Measurements from ENCODE around the gene KLHDC7A. TPM values are rescaled to one million over a fixed set of nuclear protein-coding genes. Genes with fewer than 3 reads are reported as not detected.

KLHDC7A gene
- total and polyA plus RNA-seq, 2 donors (not counting 3 experiments of a cell fraction or from before 2014, with no cell fraction given) = not detected

GRCh38 chr1:18504609-18505008, 23.9 kb downstream of the KLHDC7A start:
- no peaks in the 10 kb centered on the region for H3K9me1 ChIP-seq (replicated peaks; ENCODE audit: control insufficient read depth, extremely low read depth, insufficient read depth, low read length)
- no peaks in the 10 kb centered on the region for H3K79me2 ChIP-seq (ENCODE audit: control insufficient read depth, insufficient read depth, low read length)
- ChIA-PET POLR2A (no interaction called here), CTCF (no interaction called here)
- DNase-seq (ENCODE audit: low read depth, low spot score) = no peak
- no peaks in the 10 kb centered on the region for H4K20me1 ChIP-seq (replicated peaks; ENCODE audit: control insufficient read depth, extremely low read depth, insufficient read depth, low read length)
- H3K4me2 ChIP-seq (ENCODE audit: insufficient read depth, low read length) = no peak overlapping the region
- no peak overlapping the region for H3K27ac ChIP-seq (ENCODE audit: insufficient read depth, low read depth, low read length)
- no peaks in the 10 kb centered on the region for H3K36me3 ChIP-seq (ENCODE audit: control insufficient read depth in 2 of 2, extremely low read depth in 1 of 2, insufficient read depth in 2 of 2, low read length in 2 of 2)
- no peaks in the 10 kb centered on the region for H3K27me3 ChIP-seq (ENCODE audit: control insufficient read depth in 2 of 2, insufficient read depth in 2 of 2, low read length in 2 of 2)
- FAIRE-seq = no peak
- no peak overlapping the region for H3K9ac ChIP-seq (replicated peaks; ENCODE audit: extremely low read depth, insufficient read depth, low read length)
- intact Hi-C loops (cut with micrococcal nuclease) = no loop called here
- no peak overlapping the region for H2AFZ ChIP-seq (ENCODE audit: low read depth, low read length)
- BruUV-seq (replicated peaks) = no TSS peak
- no peak overlapping the region for H3K4me3 ChIP-seq (replicated peaks in 1 of 3; ENCODE audit: insufficient read depth in 1 of 3, low read depth in 1 of 3, low read length in 3 of 3)
- dilution Hi-C loops (cut with MboI; ENCODE audit: extremely low pct_ligation_motif_present, low sequenced_read_pairs) = no loop called here
- no peaks in the 10 kb centered on the region for H3K4me1 ChIP-seq (ENCODE audit: control insufficient read depth, extremely low read depth, insufficient read depth, low read length)
- no peak for TF ChIP-seq EZH2 (IDR thresholded peaks at IDR 0.05; ENCODE audit: borderline replicate concordance, low read depth, low read length, severe bottlenecking)
- no peaks in the 10 kb centered on the region for H3K9me3 ChIP-seq (replicated peaks; ENCODE audit: control insufficient read depth, insufficient read depth, low read length)

- Histone ChIP-seq H3K36me3 (ENCODE audit: control insufficient read depth in 2 of 2, extremely low read depth in 1 of 2, insufficient read depth in 2 of 2, low read length in 2 of 2) (no peaks in the 10 kb centered on the region), H3K9me1 (replicated peaks; ENCODE audit: control insufficient read depth, extremely low read depth, insufficient read depth, low read length) (no peaks in the 10 kb centered on the region), H3K4me1 (ENCODE audit: control insufficient read depth, extremely low read depth, insufficient read depth, low read length) (no peaks in the 10 kb centered on the region), H4K20me1 (replicated peaks; ENCODE audit: control insufficient read depth, extremely low read depth, insufficient read depth, low read length) (no peaks in the 10 kb centered on the region), H2AFZ (ENCODE audit: low read depth, low read length) (no peak overlapping the region), H3K9me3 (replicated peaks; ENCODE audit: control insufficient read depth, insufficient read depth, low read length) (no peaks in the 10 kb centered on the region), H3K9ac (replicated peaks; ENCODE audit: extremely low read depth, insufficient read depth, low read length) (no peak overlapping the region), H3K4me2 (ENCODE audit: insufficient read depth, low read length) (no peak overlapping the region), H3K79me2 (ENCODE audit: control insufficient read depth, insufficient read depth, low read length) (no peaks in the 10 kb centered on the region), H3K27me3 (ENCODE audit: control insufficient read depth in 2 of 2, insufficient read depth in 2 of 2, low read length in 2 of 2) (no peaks in the 10 kb centered on the region), H3K4me3 (replicated peaks in 1 of 3; ENCODE audit: insufficient read depth in 1 of 3, low read depth in 1 of 3, low read length in 3 of 3) (no peak overlapping the region), H3K27ac (ENCODE audit: insufficient read depth, low read depth, low read length) (no peak overlapping the region)
- no peak for TF ChIP-seq FOS (IDR thresholded peaks at IDR 0.05; ENCODE audit: borderline replicate concordance, insufficient read depth, low read length)
- TF ChIP-seq GATA2 (IDR thresholded peaks at IDR 0.05; ENCODE audit: insufficient read depth, insufficient read length, low read depth, low read length) = no peak
- TF ChIP-seq POLR2A (IDR thresholded peaks at IDR 0.05; ENCODE audit: low read depth, low read length) = no peak
- no peak for TF ChIP-seq EZH2 (IDR thresholded peaks at IDR 0.05; ENCODE audit: borderline replicate concordance, low read depth, low read length, severe bottlenecking)
- no peak for TF ChIP-seq JUN (IDR thresholded peaks at IDR 0.05; ENCODE audit: borderline replicate concordance, insufficient read depth, insufficient read length, low read depth)
- no peak for TF ChIP-seq POLR2AphosphoS5 (IDR thresholded peaks at IDR 0.05; ENCODE audit: insufficient read depth, low read depth, low read length)
- no peak for TF ChIP-seq CTCF (IDR thresholded peaks at IDR 0.05; ENCODE audit: extremely low read depth in 1 of 2, insufficient read depth in 1 of 2, low read depth in 1 of 2, low read length in 2 of 2)
- DNase-seq (ENCODE audit: low read depth, low spot score) (no peak), FAIRE-seq (no peak)
- CTCF ChIA-PET = no interaction called here
- POLR2A ChIA-PET = no interaction called here
- dilution Hi-C loops (cut with MboI; ENCODE audit: extremely low pct_ligation_motif_present, low sequenced_read_pairs) (no loop called here), intact Hi-C loops (cut with micrococcal nuclease) (no loop called here)
- BruUV-seq (replicated peaks) = no TSS peak
These were observed 24.9 kb downstream of the KLHDC7A start for GRCh38 chr1:18505666-18506065.

Measured in endothelial cell of umbilical vein (primary cell).